GM12874 (cell line): ENCODE data around the gene SLC10A1.

Source experiments
- TF ChIP-seq, protein P1 (sequence below): IDR thresholded peaks from 2 replicates; pipeline ENCODE4 v1.5.1; 2011; ENCODE audit warnings: low read depth, mild to moderate bottlenecking, control low read depth, low read length, moderate library complexity; ENCODE audit not compliant: insufficient read depth

Gene SLC10A1

DNA sequence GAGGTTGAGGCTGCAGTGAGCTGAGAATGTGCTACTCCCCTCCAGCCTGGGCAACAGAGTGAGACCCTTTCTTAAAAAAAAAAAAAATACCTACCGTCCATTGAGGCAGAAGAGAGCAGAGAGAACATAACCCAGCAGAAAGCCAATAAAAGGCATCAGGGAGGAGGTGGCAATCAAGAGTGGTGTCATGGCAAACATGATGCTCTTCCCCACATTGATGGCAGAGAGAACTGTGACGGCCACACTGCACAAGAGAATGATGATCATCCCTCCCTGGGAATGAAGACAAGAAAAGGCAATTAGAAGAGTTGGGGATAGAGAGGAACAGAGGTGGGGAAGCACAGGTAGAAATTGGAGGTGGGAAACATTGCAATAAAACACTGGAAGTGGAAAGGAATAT is 18.0 kb downstream of the SLC10A1 start:
- TF ChIP-seq, protein P1, sequence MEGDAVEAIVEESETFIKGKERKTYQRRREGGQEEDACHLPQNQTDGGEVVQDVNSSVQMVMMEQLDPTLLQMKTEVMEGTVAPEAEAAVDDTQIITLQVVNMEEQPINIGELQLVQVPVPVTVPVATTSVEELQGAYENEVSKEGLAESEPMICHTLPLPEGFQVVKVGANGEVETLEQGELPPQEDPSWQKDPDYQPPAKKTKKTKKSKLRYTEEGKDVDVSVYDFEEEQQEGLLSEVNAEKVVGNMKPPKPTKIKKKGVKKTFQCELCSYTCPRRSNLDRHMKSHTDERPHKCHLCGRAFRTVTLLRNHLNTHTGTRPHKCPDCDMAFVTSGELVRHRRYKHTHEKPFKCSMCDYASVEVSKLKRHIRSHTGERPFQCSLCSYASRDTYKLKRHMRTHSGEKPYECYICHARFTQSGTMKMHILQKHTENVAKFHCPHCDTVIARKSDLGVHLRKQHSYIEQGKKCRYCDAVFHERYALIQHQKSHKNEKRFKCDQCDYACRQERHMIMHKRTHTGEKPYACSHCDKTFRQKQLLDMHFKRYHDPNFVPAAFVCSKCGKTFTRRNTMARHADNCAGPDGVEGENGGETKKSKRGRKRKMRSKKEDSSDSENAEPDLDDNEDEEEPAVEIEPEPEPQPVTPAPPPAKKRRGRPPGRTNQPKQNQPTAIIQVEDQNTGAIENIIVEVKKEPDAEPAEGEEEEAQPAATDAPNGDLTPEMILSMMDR, result no peak

DNA sequence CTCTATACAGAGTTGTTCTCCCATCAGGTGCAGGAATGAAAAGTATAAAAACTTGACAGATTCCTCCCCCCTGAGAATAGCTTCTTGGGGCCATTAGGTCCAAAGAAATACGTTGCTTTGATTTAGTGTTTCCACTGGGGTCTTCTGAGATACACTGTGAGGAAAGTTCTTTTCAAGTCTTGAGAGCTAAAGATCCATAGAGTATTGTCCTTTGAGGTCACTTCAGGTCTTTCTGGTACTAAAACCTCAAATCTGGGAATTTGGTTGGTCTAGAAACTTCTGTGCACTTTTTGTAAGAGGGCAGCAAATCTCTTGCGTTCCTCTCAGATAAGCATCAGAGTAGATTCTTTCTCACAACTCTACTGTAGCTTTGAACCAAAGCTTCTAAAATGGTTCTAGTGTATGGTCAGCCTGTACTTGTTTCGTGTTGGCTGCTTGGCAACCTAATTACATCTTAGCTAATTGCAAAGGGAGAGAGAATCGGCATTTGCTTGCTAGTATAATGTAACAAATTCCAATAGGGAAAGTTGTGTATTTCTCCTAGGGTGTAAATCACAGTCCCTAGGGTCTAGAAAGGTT is 20.1 kb downstream of the SLC10A1 start:
- TF ChIP-seq, protein P1, result no peak

DNA sequence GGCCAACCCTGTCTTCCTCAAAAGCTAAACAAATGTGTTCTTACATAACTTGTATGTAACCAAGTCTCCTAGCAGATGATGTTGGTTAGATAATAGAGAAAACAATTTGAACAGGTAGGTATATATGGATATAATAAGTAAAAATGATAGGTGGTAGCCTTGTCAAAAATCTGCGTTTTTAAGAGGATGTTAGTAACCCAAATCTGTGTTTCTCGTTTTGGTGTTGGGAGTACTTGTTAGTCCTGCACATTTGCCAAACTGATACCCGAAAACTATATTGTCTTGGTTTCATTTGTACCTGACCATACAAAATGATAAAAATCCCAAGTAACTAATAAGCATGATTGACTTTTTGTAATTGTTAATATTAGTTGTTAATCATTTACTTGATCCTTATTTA is 22.0 kb downstream of the SLC10A1 start:
- TF ChIP-seq, protein P1, result no peak

DNA sequence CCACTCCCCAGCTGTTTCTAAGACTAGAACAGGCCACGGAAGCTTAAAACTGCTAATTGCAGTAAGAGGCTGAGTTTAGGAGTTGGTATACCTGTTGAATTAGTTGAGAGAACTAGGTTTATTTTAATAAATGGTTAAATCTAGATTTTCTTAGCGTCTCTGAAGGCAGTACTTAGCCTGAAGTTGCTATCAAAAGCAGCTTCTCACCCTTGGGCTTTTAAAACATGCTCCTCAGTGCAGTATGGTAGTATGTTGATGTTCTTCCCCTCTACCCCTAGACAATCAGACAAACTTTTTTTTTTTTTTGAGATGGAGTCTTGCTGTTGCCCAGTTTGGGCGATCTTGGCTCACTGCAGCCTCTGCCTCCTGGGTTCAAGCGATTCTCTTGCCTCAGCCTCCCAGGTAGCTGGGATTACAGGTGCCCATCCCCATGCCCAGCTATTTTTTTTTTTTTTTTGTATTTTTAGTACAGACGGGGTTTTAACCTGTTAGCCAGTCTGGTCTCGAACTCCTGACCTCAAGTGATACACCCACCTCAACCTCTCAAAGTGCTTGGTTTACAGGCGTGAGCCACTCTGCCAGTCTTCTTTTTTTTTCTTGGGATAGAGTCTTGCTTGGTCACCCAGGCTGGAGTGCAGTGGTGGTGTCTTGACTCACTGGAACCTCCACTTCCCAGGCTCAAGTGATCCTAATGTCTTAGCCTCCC is 23.3 kb downstream of the SLC10A1 start:
- TF ChIP-seq, protein P1, result no peak

DNA sequence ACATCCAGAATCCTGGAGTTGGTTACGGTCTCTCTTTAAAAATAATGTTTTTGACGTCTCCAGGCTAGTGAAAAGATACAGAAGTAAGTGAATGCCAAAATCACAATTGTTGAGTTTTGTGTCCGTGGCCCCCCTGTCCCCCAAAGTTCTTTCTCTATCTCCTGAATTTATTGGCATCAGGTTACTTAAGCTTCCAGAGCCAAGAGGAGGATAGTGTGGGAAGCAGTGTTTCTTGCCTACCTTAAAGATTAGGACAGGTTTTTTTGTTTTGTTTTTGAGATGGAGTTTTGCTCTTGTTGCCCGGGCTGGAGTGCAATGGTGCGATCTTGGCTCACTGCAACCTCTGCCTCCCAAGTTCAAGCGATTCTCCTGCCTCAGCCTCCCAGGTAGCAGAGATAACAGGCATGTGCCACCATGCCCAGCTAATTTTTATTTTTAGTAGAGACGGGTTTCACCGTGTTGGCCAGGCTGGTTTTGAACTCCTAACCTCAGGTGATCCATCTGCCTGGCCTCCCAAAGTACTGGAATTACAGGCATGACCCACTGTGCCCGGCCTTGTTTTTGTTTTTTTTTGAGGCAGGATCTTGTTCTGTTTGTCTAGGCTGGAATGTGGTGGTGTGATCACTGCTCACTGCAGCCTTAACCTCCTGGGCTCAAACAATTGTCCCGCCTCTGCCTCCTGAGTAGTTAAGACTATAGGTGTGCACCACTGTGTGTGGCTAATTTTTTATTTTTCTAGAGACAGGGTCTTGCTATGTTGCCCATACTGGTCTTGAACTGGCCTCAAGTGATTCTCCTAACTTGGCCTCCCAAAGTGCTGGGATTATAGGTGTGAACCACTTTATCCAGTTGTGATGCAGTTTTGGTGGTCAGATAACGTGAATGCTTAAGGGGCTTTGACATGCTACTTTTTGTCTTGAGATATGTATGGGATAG is 24.7 kb downstream of the SLC10A1 start:
- TF ChIP-seq, protein P1, result no peak

DNA sequence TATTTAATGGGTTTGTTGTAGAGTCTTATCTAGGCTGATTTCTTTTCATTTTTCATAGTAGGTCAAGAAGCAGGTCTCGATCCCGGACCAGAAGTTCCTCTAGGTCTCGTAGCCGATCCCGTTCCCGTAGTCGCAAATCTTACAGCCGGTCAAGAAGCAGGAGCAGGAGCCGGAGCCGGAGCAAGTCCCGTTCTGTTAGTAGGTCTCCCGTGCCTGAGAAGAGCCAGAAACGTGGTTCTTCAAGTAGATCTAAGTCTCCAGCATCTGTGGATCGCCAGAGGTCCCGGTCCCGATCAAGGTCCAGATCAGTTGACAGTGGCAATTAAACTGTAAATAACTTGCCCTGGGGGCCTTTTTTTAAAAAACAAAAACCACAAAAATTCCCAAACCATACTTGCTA is 25.9 kb downstream of the SLC10A1 start:
- TF ChIP-seq, protein P1, result no peak

DNA sequence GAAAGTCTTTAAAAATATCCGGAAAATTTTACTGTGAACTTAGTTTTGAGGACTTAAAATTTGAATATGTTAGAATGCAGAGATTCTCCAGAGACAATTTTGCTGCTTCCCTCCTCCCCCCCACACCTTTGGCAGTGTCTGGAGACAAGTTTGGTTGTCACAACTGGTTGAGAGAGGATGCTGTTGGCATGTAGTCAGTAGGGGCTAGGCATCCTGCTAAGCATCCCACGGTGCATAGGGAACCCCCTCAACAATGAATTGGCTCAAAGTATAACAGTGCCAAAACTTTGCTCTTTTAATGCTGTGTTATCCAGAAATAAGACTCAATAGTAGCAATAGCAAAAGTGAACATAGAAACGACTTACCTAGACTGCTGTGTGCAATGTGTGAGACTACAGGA is 26.5 kb downstream of the SLC10A1 start:
- TF ChIP-seq, protein P1, result no peak
